Calu3 (cell line): Measurements from ENCODE around the gene ENTPD5. TPM values are rescaled to one million over a fixed set of nuclear protein-coding genes. Genes with fewer than 3 reads are reported as not detected.
A peak's percentile ranks its signal among the peaks of the same experiment; 100 is the strongest.

Source experiments
- Bru-seq: library from RNA; stranded (reverse); fragments of 400-500 nt; gene quantifications from one replicate; lab custom pipeline; 2021; lab: Mats Ljungman, UMichigan
- BruChase-seq, 2 experiments: library from RNA; stranded (reverse); fragments of 400-500 nt; gene quantifications; one replicate each; lab custom pipeline; 2021; lab: Mats Ljungman, UMichigan
- BruUV-seq: library from RNA; stranded (reverse); fragments of 400-500 nt; replicated peaks from 2 replicates; lab custom pipeline; 2021; lab: Mats Ljungman, UMichigan
- CTCF ChIA-PET: fragments of 300-600 bp; sonication (Branson Sonifier 250); formaldehyde crosslinking; loops from one replicate; lab custom pipeline; 2022; ENCODE audit warnings: antibody characterized with exemption; lab: Charles Lee
- DNase-seq: peaks from one replicate; pipeline ENCODE4 v3.0.0; 2022
- H3K27ac Mint-ChIP-seq: one replicate; pipeline ENCODE4 v1.8.0; 2022; ENCODE audit warnings: mixed read lengths; ENCODE audit not compliant: unreplicated experiment
- H3K27me3 Mint-ChIP-seq: one replicate; pipeline ENCODE4 v1.8.0; 2022; ENCODE audit warnings: mixed read lengths; ENCODE audit not compliant: unreplicated experiment
- H3K36me3 Mint-ChIP-seq: one replicate; pipeline ENCODE4 v1.8.0; 2022; ENCODE audit warnings: mild to moderate bottlenecking, moderate library complexity, mixed read lengths; ENCODE audit not compliant: insufficient read depth, unreplicated experiment
- H3K4me1 Mint-ChIP-seq: one replicate; pipeline ENCODE4 v1.8.0; 2022; ENCODE audit warnings: mild to moderate bottlenecking, low read depth, mixed read lengths; ENCODE audit not compliant: unreplicated experiment
- H3K4me3 Mint-ChIP-seq: one replicate; pipeline ENCODE4 v1.8.0; 2022; ENCODE audit warnings: mild to moderate bottlenecking, low read depth, moderate library complexity, mixed read lengths; ENCODE audit not compliant: unreplicated experiment
- H3K9me3 Mint-ChIP-seq: one replicate; pipeline ENCODE4 v1.8.0; 2022; ENCODE audit warnings: low read depth, mixed read lengths; ENCODE audit not compliant: unreplicated experiment
- CTCF ChIP-seq: fragments of 200-600 bp; IDR thresholded peaks from one replicate; pipeline ENCODE4 v1.8.0; 2022; ENCODE audit warnings: antibody characterized with exemption; ENCODE audit not compliant: unreplicated experiment
- intact Hi-C: fragments of 100-400 bp; cut with micrococcal nuclease; formaldehyde crosslinking; loops from one replicate; pipeline ENCODE4 v1.10.0; 2022; ENCODE audit not compliant: unreplicated experiment
- long read RNA-seq: library from polyadenylated mRNA; stranded (forward); transcript quantifications from one replicate; pipeline ENCODE4 v2.0.0, GENCODE V29; 2022
- total RNA-seq: library from RNA; stranded (reverse); gene quantifications from 2 replicates; pipeline ENCODE4 v1.2.3, GENCODE V29; 2022

Gene ENTPD5
- total RNA-seq = 10.0 and 10.5 TPM in 2 replicates
- Bru-seq, nascent RNA = percentile 49 among the genes with signal in this experiment
- BruChase-seq, experiment 1, labeled RNA remaining after a 6-hour chase = percentile 51 among the genes with signal in this experiment
- BruChase-seq, experiment 2, labeled RNA remaining after a 2-hour chase = percentile 49 among the genes with signal in this experiment
- long read RNA-seq, partial matches to known transcripts = 0 of 3 reads
- long read RNA-seq, other reads (novel, unspliced or antisense) = 3 of 3 reads

GRCh38 chr14:74018586-74019407, at the start of gene ENTPD5, which contains the start of gene BBOF1:
ENTPD5 (minus strand) TSS chr14:74019288; CDS start chr14:73988102, 31,186 bp downstream.
BBOF1 (plus strand) TSS chr14:74019349; CDS start chr14:74019479, 130 bp downstream.
- H3K27me3 Mint-ChIP-seq = no peaks in the 10 kb centered on the region
- CTCF ChIA-PET = interaction anchor here (0.6 to 0.7 kb wide), 4 partner anchors 22 to 454 kb away, joined by 3 to 7 read pairs (median 3); no protein-coding TSS in a partner anchor
- H3K27ac Mint-ChIP-seq = peak within 1 kb of the TSS; percentile 73
- H3K4me1 Mint-ChIP-seq = peaks cover 1% of the 10 kb centered on the region
- H3K4me3 Mint-ChIP-seq = peak within 1 kb of the TSS; percentile 67
- intact Hi-C loops = no loop called here
- DNase-seq = peak; percentile 85
- H3K9me3 Mint-ChIP-seq = no peaks in the 10 kb centered on the region
- peaks cover 19% of the 10 kb centered on the region for H3K36me3 Mint-ChIP-seq
- no peak for TF ChIP-seq CTCF
- no TSS peak for BruUV-seq

GRCh38 chr14:74065746-74066575, 46.9 kb upstream of the ENTPD5 start:
- Mint-ChIP-seq H3K4me1 (no peaks in the 10 kb centered on the region), H3K9me3 (no peaks in the 10 kb centered on the region), H3K4me3 (no peak overlapping the region), H3K36me3 (peaks cover 5% of the 10 kb centered on the region), H3K27me3 (no peaks in the 10 kb centered on the region), H3K27ac (no peak overlapping the region)
- intact Hi-C loops = no loop called here
- DNase-seq = no peak
- CTCF ChIA-PET = no interaction called here
- TF ChIP-seq CTCF = no peak
- no TSS peak for BruUV-seq

- DNase-seq = no peak
- CTCF ChIA-PET = interaction anchor here (0.7 kb wide), 1 partner anchor 160 kb away, joined by 9 read pairs; no protein-coding TSS in a partner anchor
Observed at GRCh38 chr14:74064883-74065282, 45.8 kb upstream of the ENTPD5 start.

More at GRCh38 chr14:74064883-74065282, 45.8 kb upstream of the ENTPD5 start:
- Mint-ChIP-seq H3K4me1 (no peaks in the 10 kb centered on the region), H3K9me3 (no peaks in the 10 kb centered on the region), H3K36me3 (peaks cover 5% of the 10 kb centered on the region), H3K4me3 (no peak overlapping the region), H3K27me3 (no peaks in the 10 kb centered on the region), H3K27ac (no peak overlapping the region)
- intact Hi-C loops = no loop called here
- no TSS peak for BruUV-seq
- TF ChIP-seq CTCF = no peak
